Panc1 (cell line): ENCODE measurements around the gene MELK. TPM values are rescaled to one million over a fixed set of nuclear protein-coding genes. Genes with fewer than 3 reads are reported as not detected.
"Not testable (repeated sequence)": the region's sequence is repeated elsewhere in the genome, so short reads cannot be mapped to it uniquely, and the experiment has no call there.

Experiments
- ATAC-seq: fragments of 200-7000 bp; cut with Tn5 transposase; 2 replicates; pipeline ENCODE4 v1.9.1; 2020; ENCODE audit warnings: mild to moderate bottlenecking, moderate library complexity
- BruUV-seq: library from RNA; stranded (reverse); fragments of 400-500 nt; replicated peaks from 2 replicates; lab custom pipeline; 2021; lab: Mats Ljungman, UMichigan
- CTCF ChIA-PET: fragments of 300-600 bp; sonication (Branson Sonifier 250); formaldehyde crosslinking; loops from one replicate; lab custom pipeline; 2022; ENCODE audit warnings: antibody characterized with exemption; lab: Charles Lee
- POLR2A ChIA-PET: fragments of 300-600 bp; sonication (Branson Sonifier 250); formaldehyde crosslinking; loops from one replicate; lab custom pipeline; 2022; ENCODE audit warnings: antibody characterized with exemption; lab: Charles Lee
- DNase-seq: peaks from one replicate; pipeline ENCODE4 v3.0.0-alpha.2; 2010; ENCODE audit warnings: low read depth, low spot score
- H3K27ac ChIP-seq: 2 replicates; pipeline ENCODE4 v1.5.1; 2011; ENCODE audit warnings: mild to moderate bottlenecking, low read length, inconsistent platforms
- H3K27me3 ChIP-seq: fragments of 200-500 bp; sonication (Bioruptor generic); 2 replicates; pipeline ENCODE4 v1.6.0; 2014; ENCODE audit warnings: low read length, inconsistent platforms; ENCODE audit not compliant: control insufficient read depth, insufficient read depth
- H3K36me3 ChIP-seq: fragments of 200-500 bp; sonication (Bioruptor generic); 2 replicates; pipeline ENCODE4 v1.5.1; 2014; ENCODE audit warnings: inconsistent platforms, mild to moderate bottlenecking, low read length, moderate library complexity; ENCODE audit not compliant: control insufficient read depth, insufficient read depth
- H3K4me1 ChIP-seq: 2 replicates; pipeline ENCODE4 v1.5.1; 2011; ENCODE audit warnings: inconsistent platforms, mild to moderate bottlenecking, low read length, moderate library complexity; ENCODE audit not compliant: control insufficient read depth, insufficient read depth
- H3K4me3 ChIP-seq, 2 experiments: 2 replicates each; pipeline ENCODE4 v1.5.1; 2011 to 2012; ENCODE audit warnings: low read depth in 2 of 2, low read length in 2 of 2, mild to moderate bottlenecking in 2 of 2, inconsistent platforms in 1 of 2, moderate library complexity in 1 of 2
- H3K9me3 ChIP-seq: fragments of 200-500 bp; sonication (Bioruptor generic); 2 replicates; pipeline ENCODE4 v1.5.1; 2014; ENCODE audit warnings: low read depth, mild to moderate bottlenecking, inconsistent platforms, low read length, moderate library complexity; ENCODE audit not compliant: control insufficient read depth, insufficient read depth
- POLR2AphosphoS5 ChIP-seq: IDR thresholded peaks from 2 replicates; pipeline ENCODE4 v1.6.1; 2012; ENCODE audit warnings: mild to moderate bottlenecking, low read depth, low read length, moderate library complexity
- SIN3A ChIP-seq: IDR thresholded peaks from 2 replicates; pipeline ENCODE4 v1.6.1; 2012; ENCODE audit warnings: low read depth, mild to moderate bottlenecking, low read length, moderate library complexity, borderline replicate concordance; ENCODE audit not compliant: insufficient read depth
- TCF7L2 ChIP-seq: IDR thresholded peaks from 2 replicates; pipeline ENCODE4 v1.6.1; 2011; ENCODE audit warnings: mild to moderate bottlenecking, low read depth, low read length, inconsistent platforms
- in situ Hi-C: cut with HindIII; loops from 2 replicates; pipeline ENCODE4 v1.10.0; 2016; ENCODE audit warnings: low sequenced_read_pairs, low pct_unique_long_range_greater_than_20kb
- intact Hi-C: fragments of 100-400 bp; cut with micrococcal nuclease; formaldehyde crosslinking; loops from one replicate; pipeline ENCODE4 v1.10.0; 2022; ENCODE audit not compliant: unreplicated experiment
- total RNA-seq: library from RNA; stranded (reverse); gene quantifications from one replicate; pipeline ENCODE4 v1.2.1, GENCODE V29; 2021; ENCODE audit not compliant: unreplicated experiment
- TF ChIP-seq, protein P1 (sequence below), 2 experiments: IDR thresholded peaks; 2 replicates each; pipeline ENCODE4 v1.6.1; 2011 to 2012; ENCODE audit warnings: low read depth in 2 of 2, control low read depth in 1 of 2, low read length in 1 of 2, mild to moderate bottlenecking in 1 of 2, moderate library complexity in 1 of 2; ENCODE audit not compliant: insufficient read depth in 1 of 2
- TF ChIP-seq, protein P2 (sequence below): fragments of 450-650 bp; IDR thresholded peaks from 2 replicates; pipeline ENCODE4 v1.5.1; 2017; ENCODE audit warnings: mild to moderate bottlenecking

The MELK gene
- total RNA-seq, 1 experiment from 2014 or later, result 112 TPM

DNA sequence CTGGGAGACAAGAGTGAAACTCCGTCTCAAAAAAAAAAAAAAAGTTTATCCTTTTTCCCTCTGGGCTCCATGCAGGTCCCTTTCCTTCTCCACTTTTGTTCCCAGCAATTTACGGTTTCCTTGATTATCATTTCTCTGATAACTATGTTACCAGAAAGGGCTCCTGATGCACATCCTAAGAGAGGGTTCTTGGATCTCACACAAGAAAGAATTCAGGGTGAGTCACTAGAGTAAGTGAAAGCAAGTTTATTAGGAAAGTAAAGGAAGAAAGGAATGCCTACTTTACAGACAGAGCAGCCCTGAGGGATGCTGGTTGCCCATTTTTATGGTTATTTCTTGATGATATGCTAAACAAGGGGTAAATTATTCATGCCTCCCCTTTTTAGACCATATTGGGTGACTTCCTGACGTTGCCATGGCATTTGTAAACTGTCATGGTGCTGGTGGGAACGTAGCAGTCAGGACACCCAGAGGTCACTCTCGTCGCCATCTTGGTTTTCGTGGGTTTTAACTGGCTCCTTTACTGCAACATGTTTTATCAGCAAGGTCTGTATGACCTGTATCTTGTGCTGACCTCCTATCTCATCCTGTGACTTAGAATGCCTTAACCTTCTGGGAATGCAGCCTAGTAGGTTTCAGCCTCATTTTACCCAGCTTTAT lies 13.5 kb upstream of the MELK start:
- CTCF ChIA-PET, result interaction anchor here (1.2 kb wide), 1 partner anchor 152 kb away, joined by 11 read pairs; no protein-coding TSS in a partner anchor
- in situ Hi-C loops, result no loop called here
- DNase-seq, result no peak

DNA sequence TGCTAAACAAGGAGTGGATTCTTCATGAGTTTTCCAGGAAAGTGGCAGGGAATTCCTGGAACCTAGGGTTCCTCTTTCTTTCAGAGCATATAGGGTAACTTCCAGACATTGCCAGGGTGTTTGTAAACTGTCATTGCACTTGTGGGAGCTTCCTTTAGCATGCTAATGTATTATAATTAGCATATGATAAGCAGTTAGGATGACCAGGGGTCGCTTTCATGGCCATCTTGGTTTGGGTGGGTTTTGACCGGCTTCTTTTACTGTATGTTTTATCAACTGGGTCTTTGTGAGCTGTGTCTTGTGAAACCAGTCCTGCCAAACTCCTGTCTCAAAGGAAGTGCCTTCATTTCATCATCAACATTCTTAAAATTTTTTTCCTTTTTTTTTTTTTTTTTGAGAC lies 11.9 kb upstream of the MELK start:
- ATAC-seq (no peak), DNase-seq (no peak)
- in situ Hi-C loops, result no loop called here
- intact Hi-C loops, result no loop called here
- H3K36me3 ChIP-seq, result no peaks in the 10 kb centered on the region
- no peak overlapping the region for H3K27ac ChIP-seq
- no peaks in the 10 kb centered on the region for H3K27me3 ChIP-seq
- POLR2A ChIA-PET, result no interaction called here
- H3K9me3 ChIP-seq, result no peaks in the 10 kb centered on the region
- BruUV-seq, result no TSS peak
- TF ChIP-seq SIN3A (no peak), TCF7L2 (no peak)
- TF ChIP-seq, protein P1, sequence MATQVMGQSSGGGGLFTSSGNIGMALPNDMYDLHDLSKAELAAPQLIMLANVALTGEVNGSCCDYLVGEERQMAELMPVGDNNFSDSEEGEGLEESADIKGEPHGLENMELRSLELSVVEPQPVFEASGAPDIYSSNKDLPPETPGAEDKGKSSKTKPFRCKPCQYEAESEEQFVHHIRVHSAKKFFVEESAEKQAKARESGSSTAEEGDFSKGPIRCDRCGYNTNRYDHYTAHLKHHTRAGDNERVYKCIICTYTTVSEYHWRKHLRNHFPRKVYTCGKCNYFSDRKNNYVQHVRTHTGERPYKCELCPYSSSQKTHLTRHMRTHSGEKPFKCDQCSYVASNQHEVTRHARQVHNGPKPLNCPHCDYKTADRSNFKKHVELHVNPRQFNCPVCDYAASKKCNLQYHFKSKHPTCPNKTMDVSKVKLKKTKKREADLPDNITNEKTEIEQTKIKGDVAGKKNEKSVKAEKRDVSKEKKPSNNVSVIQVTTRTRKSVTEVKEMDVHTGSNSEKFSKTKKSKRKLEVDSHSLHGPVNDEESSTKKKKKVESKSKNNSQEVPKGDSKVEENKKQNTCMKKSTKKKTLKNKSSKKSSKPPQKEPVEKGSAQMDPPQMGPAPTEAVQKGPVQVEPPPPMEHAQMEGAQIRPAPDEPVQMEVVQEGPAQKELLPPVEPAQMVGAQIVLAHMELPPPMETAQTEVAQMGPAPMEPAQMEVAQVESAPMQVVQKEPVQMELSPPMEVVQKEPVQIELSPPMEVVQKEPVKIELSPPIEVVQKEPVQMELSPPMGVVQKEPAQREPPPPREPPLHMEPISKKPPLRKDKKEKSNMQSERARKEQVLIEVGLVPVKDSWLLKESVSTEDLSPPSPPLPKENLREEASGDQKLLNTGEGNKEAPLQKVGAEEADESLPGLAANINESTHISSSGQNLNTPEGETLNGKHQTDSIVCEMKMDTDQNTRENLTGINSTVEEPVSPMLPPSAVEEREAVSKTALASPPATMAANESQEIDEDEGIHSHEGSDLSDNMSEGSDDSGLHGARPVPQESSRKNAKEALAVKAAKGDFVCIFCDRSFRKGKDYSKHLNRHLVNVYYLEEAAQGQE (IDR thresholded peaks at IDR 0.05; ENCODE audit: insufficient read depth in 1 of 2, low read depth in 2 of 2, low read length in 1 of 2), result no peak
- TF ChIP-seq, protein P2, sequence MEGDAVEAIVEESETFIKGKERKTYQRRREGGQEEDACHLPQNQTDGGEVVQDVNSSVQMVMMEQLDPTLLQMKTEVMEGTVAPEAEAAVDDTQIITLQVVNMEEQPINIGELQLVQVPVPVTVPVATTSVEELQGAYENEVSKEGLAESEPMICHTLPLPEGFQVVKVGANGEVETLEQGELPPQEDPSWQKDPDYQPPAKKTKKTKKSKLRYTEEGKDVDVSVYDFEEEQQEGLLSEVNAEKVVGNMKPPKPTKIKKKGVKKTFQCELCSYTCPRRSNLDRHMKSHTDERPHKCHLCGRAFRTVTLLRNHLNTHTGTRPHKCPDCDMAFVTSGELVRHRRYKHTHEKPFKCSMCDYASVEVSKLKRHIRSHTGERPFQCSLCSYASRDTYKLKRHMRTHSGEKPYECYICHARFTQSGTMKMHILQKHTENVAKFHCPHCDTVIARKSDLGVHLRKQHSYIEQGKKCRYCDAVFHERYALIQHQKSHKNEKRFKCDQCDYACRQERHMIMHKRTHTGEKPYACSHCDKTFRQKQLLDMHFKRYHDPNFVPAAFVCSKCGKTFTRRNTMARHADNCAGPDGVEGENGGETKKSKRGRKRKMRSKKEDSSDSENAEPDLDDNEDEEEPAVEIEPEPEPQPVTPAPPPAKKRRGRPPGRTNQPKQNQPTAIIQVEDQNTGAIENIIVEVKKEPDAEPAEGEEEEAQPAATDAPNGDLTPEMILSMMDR, result no peak
- H3K4me1 ChIP-seq, result no peaks in the 10 kb centered on the region
- no peak overlapping the region for H3K4me3 ChIP-seq
- CTCF ChIA-PET, result interaction anchor here (0.5 to 0.9 kb wide), 3 partner anchors 56 to 153 kb away, joined by 3 to 18 read pairs (median 4); no protein-coding TSS in a partner anchor

More for the DNA sequence above, 13.5 kb upstream of the MELK start:
- no peaks in the 10 kb centered on the region for H3K36me3 ChIP-seq
- no peak for ATAC-seq
- H3K4me1 ChIP-seq, result no peaks in the 10 kb centered on the region
- no TSS peak for BruUV-seq
- TF ChIP-seq TCF7L2 (no peak), SIN3A (no peak), POLR2AphosphoS5 (no peak)
- TF ChIP-seq, protein P2, result no peak
- TF ChIP-seq, protein P1 (IDR thresholded peaks at IDR 0.05; ENCODE audit: insufficient read depth in 1 of 2, low read depth in 2 of 2, low read length in 1 of 2), result no peak
- no peak overlapping the region for H3K4me3 ChIP-seq
- POLR2A ChIA-PET, result no interaction called here
- intact Hi-C loops, result loop anchor here (5.0 to 10.0 kb wide), 2 partner anchors 72 to 104 kb away; no protein-coding TSS in a partner anchor
- no peak overlapping the region for H3K27ac ChIP-seq
- H3K9me3 ChIP-seq, result no peaks in the 10 kb centered on the region
- H3K27me3 ChIP-seq, result no peaks in the 10 kb centered on the region

DNA sequence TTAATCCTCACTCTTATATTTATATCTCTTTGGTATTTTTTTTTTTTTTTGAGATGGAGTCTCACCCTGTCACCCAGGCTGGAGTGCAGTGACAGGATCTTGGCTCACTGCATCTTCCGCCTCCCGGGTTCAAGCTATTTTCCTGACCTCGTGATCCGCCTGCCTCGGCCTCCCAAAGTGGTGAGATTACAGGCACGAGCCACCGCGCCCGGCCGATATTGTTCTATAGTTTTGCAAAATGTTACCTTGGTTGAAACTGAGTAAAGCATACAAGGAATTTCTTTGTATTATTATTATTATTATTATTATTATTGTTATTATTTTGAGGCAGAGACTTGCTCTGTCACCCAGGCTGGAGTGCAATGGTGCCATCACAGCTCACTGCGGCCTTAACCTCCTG lies 9.9 kb upstream of the MELK start:
- H3K9me3 ChIP-seq, DNase-seq, ATAC-seq, BruUV-seq, H3K27ac ChIP-seq, POLR2A ChIA-PET, H3K27me3 ChIP-seq, intact Hi-C loops, H3K4me3 ChIP-seq, H3K36me3 ChIP-seq, in situ Hi-C loops: not testable (repeated sequence)
- H3K4me1 ChIP-seq, result peaks cover 11% of the 10 kb centered on the region
- CTCF ChIA-PET, result interaction anchor here (0.6 kb wide), 1 partner anchor 168 kb away, joined by 3 read pairs; no protein-coding TSS in a partner anchor
